ENCODE results near the gene BMP6. TPM values are rescaled to one million over a fixed set of nuclear protein-coding genes. Genes with fewer than 3 reads are reported as not detected.

Gene BMP6
- total RNA-seq, 1 experiment from 2014 or later: 13.6 TPM

- BruUV-seq (replicated peaks): no TSS peak
- H3K27me3 ChIP-seq (ENCODE audit: control insufficient read depth, insufficient read depth, low read length): no peaks in the 10 kb centered on the region
- POLR2A ChIA-PET: no interaction called here
- CTCF ChIA-PET: no interaction called here
- TF ChIP-seq POLR2AphosphoS5 (IDR thresholded peaks at IDR 0.05; ENCODE audit: low read depth, low read length) (no peak), REST (IDR thresholded peaks at IDR 0.05; ENCODE audit: insufficient read depth in 1 of 2, low read depth in 2 of 2, low read length in 1 of 2) (no peak), SIN3A (IDR thresholded peaks at IDR 0.05; ENCODE audit: borderline replicate concordance, insufficient read depth, low read depth, low read length) (no peak), TCF7L2 (IDR thresholded peaks at IDR 0.05; ENCODE audit: low read depth, low read length) (no peak), CTCF (IDR thresholded peaks at IDR 0.05) (no peak)
- H3K4me3 ChIP-seq (ENCODE audit: low read depth in 2 of 2, low read length in 2 of 2): no peak overlapping the region
- DNase-seq (ENCODE audit: low read depth, low spot score) (no peak), ATAC-seq (no peak)
- in situ Hi-C loops (cut with HindIII; ENCODE audit: low pct_unique_long_range_greater_than_20kb, low sequenced_read_pairs) (no loop called here), intact Hi-C loops (cut with micrococcal nuclease; ENCODE audit: unreplicated experiment) (no loop called here)
- H3K27ac ChIP-seq (ENCODE audit: low read length): no peak overlapping the region
- peaks cover 7% of the 10 kb centered on the region for H3K4me1 ChIP-seq (ENCODE audit: control insufficient read depth, insufficient read depth, low read length)
- H3K9me3 ChIP-seq (ENCODE audit: control insufficient read depth, insufficient read depth, low read depth, low read length): no peaks in the 10 kb centered on the region
- H3K36me3 ChIP-seq (ENCODE audit: control insufficient read depth, insufficient read depth, low read length): peaks cover 33% of the 10 kb centered on the region
These were observed 178.9 kb downstream of the BMP6 start for GRCh38 chr6:7904654-7905319.

DNA sequence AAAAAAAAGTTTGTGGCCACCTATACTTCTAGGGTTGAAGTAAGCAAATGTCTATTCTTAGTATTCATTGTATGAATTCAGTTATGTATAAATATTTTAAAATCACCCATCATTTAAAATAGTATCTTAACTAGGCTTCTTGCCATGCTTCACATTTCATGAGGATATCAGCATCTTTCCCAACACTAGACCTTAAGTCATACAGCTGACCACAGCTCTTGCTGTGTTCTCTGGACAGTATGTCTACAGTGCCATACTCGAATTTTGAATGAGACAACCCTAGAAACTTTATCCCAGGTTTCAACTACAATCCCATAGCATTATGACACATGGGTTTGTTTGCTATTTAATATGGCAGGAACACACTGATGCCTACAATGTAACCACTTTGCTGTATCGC is 179.5 kb downstream of the BMP6 start:
- H3K4me3 ChIP-seq (ENCODE audit: low read depth in 2 of 2, low read length in 2 of 2): no peak overlapping the region
- H3K4me1 ChIP-seq (ENCODE audit: control insufficient read depth, insufficient read depth, low read length): peaks cover 7% of the 10 kb centered on the region
- no peaks in the 10 kb centered on the region for H3K27me3 ChIP-seq (ENCODE audit: control insufficient read depth, insufficient read depth, low read length)
- no TSS peak for BruUV-seq (replicated peaks)
- intact Hi-C loops (cut with micrococcal nuclease; ENCODE audit: unreplicated experiment) (no loop called here), in situ Hi-C loops (cut with HindIII; ENCODE audit: low pct_unique_long_range_greater_than_20kb, low sequenced_read_pairs) (no loop called here)
- no peak overlapping the region for H3K27ac ChIP-seq (ENCODE audit: low read length)
- DNase-seq (ENCODE audit: low read depth, low spot score) (no peak), ATAC-seq (no peak)
- no peaks in the 10 kb centered on the region for H3K9me3 ChIP-seq (ENCODE audit: control insufficient read depth, insufficient read depth, low read depth, low read length)
- ChIA-PET CTCF (no interaction called here), POLR2A (no interaction called here)
- no peak for TF ChIP-seq POLR2AphosphoS5 (IDR thresholded peaks at IDR 0.05; ENCODE audit: low read depth, low read length)
- TF ChIP-seq CTCF (IDR thresholded peaks at IDR 0.05): no peak
- TF ChIP-seq TCF7L2 (IDR thresholded peaks at IDR 0.05; ENCODE audit: low read depth, low read length): no peak
- no peak for TF ChIP-seq SIN3A (IDR thresholded peaks at IDR 0.05; ENCODE audit: borderline replicate concordance, insufficient read depth, low read depth, low read length)
- TF ChIP-seq REST (IDR thresholded peaks at IDR 0.05; ENCODE audit: insufficient read depth in 1 of 2, low read depth in 2 of 2, low read length in 1 of 2): no peak
- H3K36me3 ChIP-seq (ENCODE audit: control insufficient read depth, insufficient read depth, low read length): peaks cover 27% of the 10 kb centered on the region
